PC-9 (cell line): ENCODE measurements around the gene CYB5B. TPM values are rescaled to one million over a fixed set of nuclear protein-coding genes. Genes with fewer than 3 reads are reported as not detected.

Experiments
- BruUV-seq: library from RNA; stranded (reverse); fragments of 400-500 nt; replicated peaks from 2 replicates; lab custom pipeline; 2021; lab: Mats Ljungman, UMichigan
- CTCF ChIA-PET: fragments of 300-600 bp; sonication (Branson Sonifier 250); formaldehyde crosslinking; loops from one replicate; lab custom pipeline; 2022; ENCODE audit warnings: antibody characterized with exemption; lab: Charles Lee
- POLR2A ChIA-PET: fragments of 300-600 bp; sonication (Branson Sonifier 250); formaldehyde crosslinking; loops from one replicate; lab custom pipeline; 2022; ENCODE audit warnings: antibody characterized with exemption; ENCODE audit not compliant: unreplicated experiment; lab: Charles Lee
- DNase-seq, 2 experiments: peaks; one replicate each; pipeline versions ENCODE4 v3.0.0 to v3.0.0-alpha.2; 2015 to 2022; ENCODE audit warnings: mixed read lengths in 1 of 2
- H2AFZ ChIP-seq: fragments of 200-600 bp; sonication (generic); 2 replicates; pipeline ENCODE4 v1.8.1; 2017; ENCODE audit warnings: antibody characterized with exemption
- H3F3A ChIP-seq: fragments of 200-600 bp; sonication (generic); 2 replicates; pipeline ENCODE4 v1.8.1; 2017; ENCODE audit warnings: antibody characterized with exemption, mild to moderate bottlenecking, low read depth; ENCODE audit not compliant: insufficient read depth
- H3K27ac ChIP-seq: fragments of 200-600 bp; sonication (generic); 2 replicates; pipeline ENCODE4 v1.6.1; 2016; ENCODE audit warnings: mixed run types
- H3K27me3 ChIP-seq: fragments of 200-600 bp; sonication (generic); 2 replicates; pipeline ENCODE4 v1.6.1; 2016; ENCODE audit warnings: low read depth, mixed run types; ENCODE audit not compliant: insufficient read depth
- H3K36me3 ChIP-seq: fragments of 200-600 bp; sonication (generic); 2 replicates; pipeline ENCODE4 v1.6.1; 2016; ENCODE audit warnings: low read depth, mixed run types
- H3K4me1 ChIP-seq: fragments of 200-600 bp; sonication (generic); replicated peaks from 2 replicates; pipeline ENCODE4 v1.6.1; 2016; ENCODE audit warnings: mixed run types; ENCODE audit not compliant: insufficient read depth
- H3K4me2 ChIP-seq: fragments of 200-600 bp; sonication (generic); 2 replicates; pipeline ENCODE4 v1.6.1; 2017; ENCODE audit warnings: mixed run types
- H3K4me3 ChIP-seq: fragments of 200-600 bp; sonication (generic); 2 replicates; pipeline ENCODE4 v1.6.1; 2016; ENCODE audit warnings: mixed run types
- H3K79me2 ChIP-seq: fragments of 200-600 bp; sonication (generic); 2 replicates; pipeline ENCODE4 v1.6.1; 2017; ENCODE audit warnings: low read depth, mixed run types
- H3K9me2 ChIP-seq: fragments of 200-600 bp; sonication (generic); 2 replicates; pipeline ENCODE4 v1.8.1; 2017; ENCODE audit warnings: mild to moderate bottlenecking; ENCODE audit not compliant: insufficient read depth
- H3K9me3 ChIP-seq: fragments of 200-600 bp; sonication (generic); 2 replicates; pipeline ENCODE4 v1.8.1; 2016; ENCODE audit warnings: low read depth; ENCODE audit not compliant: insufficient read depth
- H4K20me1 ChIP-seq: fragments of 200-600 bp; sonication (generic); 2 replicates; pipeline ENCODE4 v1.8.1; 2017; ENCODE audit not compliant: insufficient read depth
- CTCF ChIP-seq: fragments of 200-600 bp; sonication (generic); conservative IDR thresholded peaks from 2 replicates; pipeline ENCODE4 v1.6.1; 2017; ENCODE audit warnings: mixed run types, antibody characterized with exemption, mild to moderate bottlenecking, moderate library complexity
- EZH2 ChIP-seq: fragments of 200-600 bp; sonication (generic); IDR thresholded peaks from 2 replicates; pipeline ENCODE4 v1.8.0; 2017; ENCODE audit warnings: antibody characterized with exemption, low read depth
- intact Hi-C: fragments of 100-400 bp; cut with micrococcal nuclease; formaldehyde crosslinking; loops from one replicate; pipeline ENCODE4 v1.10.0; 2022; ENCODE audit not compliant: unreplicated experiment
- total RNA-seq: library from RNA; stranded (reverse); gene quantifications from 2 replicates; pipeline ENCODE4 v1.2.3, GENCODE V29; 2021

Gene CYB5B
- total RNA-seq, 1 experiment from 2014 or later, result 29.3 TPM

- H3K9me2 ChIP-seq, result no peaks in the 10 kb centered on the region
- no peaks in the 10 kb centered on the region for H3K27me3 ChIP-seq
- POLR2A ChIA-PET, result no interaction called here
- H3K79me2 ChIP-seq, result no peaks in the 10 kb centered on the region
- peaks cover 67% of the 10 kb centered on the region for H3K4me1 ChIP-seq
- peaks cover 48% of the 10 kb centered on the region for H3F3A ChIP-seq
- intact Hi-C loops, result no loop called here
- no TSS peak for BruUV-seq
- H3K4me2 ChIP-seq, result peak overlapping the region; percentile 76
- TF ChIP-seq CTCF, result no peak
- TF ChIP-seq EZH2, result no peak
- no peaks in the 10 kb centered on the region; the same call in 1 of the 2 replicates for H3K9me3 ChIP-seq
- H3K27ac ChIP-seq, result peak overlapping the region; percentile 88
- H4K20me1 ChIP-seq, result no peaks in the 10 kb centered on the region
- no peak overlapping the region for H3K4me3 ChIP-seq
- no peak overlapping the region for H2AFZ ChIP-seq
- CTCF ChIA-PET, result no interaction called here
- H3K36me3 ChIP-seq, result no peaks in the 10 kb centered on the region
- DNase-seq, result peak in 1 of 2 experiments; percentile 39
Measured at GRCh38 chr16:69405326-69405725, 19.1 kb upstream of the CYB5B start.

GRCh38 chr16:69405757-69406156 is 18.7 kb upstream of the CYB5B start:
- Histone ChIP-seq H3K9me3 (no peaks in the 10 kb centered on the region; the same call in 1 of the 2 replicates), H3K27me3 (no peaks in the 10 kb centered on the region), H3K4me2 (0 out of 2 replicates have a peak overlapping the region, but pooled peaks have one; percentile 2), H3K4me1 (peaks cover 71% of the 10 kb centered on the region), H3F3A (peaks cover 52% of the 10 kb centered on the region), H3K9me2 (no peaks in the 10 kb centered on the region), H3K27ac (peak overlapping the region; percentile 22; the same call in 1 of the 2 replicates), H4K20me1 (no peaks in the 10 kb centered on the region), H3K4me3 (no peak overlapping the region), H3K36me3 (no peaks in the 10 kb centered on the region), H3K79me2 (no peaks in the 10 kb centered on the region), H2AFZ (no peak overlapping the region)
- no peak for DNase-seq
- ChIA-PET POLR2A (no interaction called here), CTCF (no interaction called here)
- intact Hi-C loops, result no loop called here
- no peak for TF ChIP-seq EZH2
- no peak for TF ChIP-seq CTCF
- no TSS peak for BruUV-seq

GRCh38 chr16:69406780-69407331 is 17.6 kb upstream of the CYB5B start:
- Histone ChIP-seq H3K27me3 (no peaks in the 10 kb centered on the region), H3K9me2 (no peaks in the 10 kb centered on the region), H3K79me2 (no peaks in the 10 kb centered on the region), H3F3A (peaks cover 63% of the 10 kb centered on the region), H3K4me2 (no peak overlapping the region), H3K4me1 (peaks cover 81% of the 10 kb centered on the region), H3K36me3 (no peaks in the 10 kb centered on the region), H2AFZ (no peak overlapping the region), H3K27ac (no peak overlapping the region), H3K9me3 (no peaks in the 10 kb centered on the region; the same call in 1 of the 2 replicates), H3K4me3 (no peak overlapping the region), H4K20me1 (no peaks in the 10 kb centered on the region)
- POLR2A ChIA-PET, result interaction anchor here (0.6 kb wide), 1 partner anchor 19 kb away, joined by 3 read pairs; no protein-coding TSS in a partner anchor
- DNase-seq, result peak in 1 of 2 experiments; percentile 64
- TF ChIP-seq EZH2 (no peak), CTCF (no peak)
- CTCF ChIA-PET, result no interaction called here
- intact Hi-C loops, result no loop called here
- BruUV-seq, result no TSS peak
